WERI-Rb-1 (cell line): ENCODE data around the gene PACRG.
"Not testable (repeated sequence)": the region's sequence is repeated elsewhere in the genome, so short reads cannot be mapped to it uniquely, and the experiment has no call there.

Experiments
- DNase-seq: peaks from one replicate; pipeline ENCODE4 v3.0.0-alpha.2; 2020
- H3K27ac ChIP-seq: fragments of 250-450 bp; sonication (Bioruptor Pico); 2 replicates; pipeline ENCODE4 v1.5.1; 2020; ENCODE audit warnings: mild to moderate bottlenecking, moderate library complexity
- H3K27me3 ChIP-seq: fragments of 250-450 bp; sonication (Bioruptor Pico); 2 replicates; pipeline ENCODE4 v1.5.1; 2021; ENCODE audit warnings: mild to moderate bottlenecking, low read depth, moderate library complexity; ENCODE audit not compliant: insufficient read depth, severe bottlenecking
- H3K36me3 ChIP-seq: fragments of 250-450 bp; sonication (Bioruptor Pico); 2 replicates; pipeline ENCODE4 v1.5.1; 2020; ENCODE audit warnings: mild to moderate bottlenecking, moderate library complexity
- H3K4me3 ChIP-seq: 2 replicates; pipeline ENCODE4 v1.5.1; 2011; ENCODE audit warnings: low read depth, mild to moderate bottlenecking, control low read depth, low read length
- H3K9me3 ChIP-seq: fragments of 250-450 bp; sonication (Bioruptor Pico); 2 replicates; pipeline ENCODE4 v1.5.1; 2021; ENCODE audit warnings: mild to moderate bottlenecking, moderate library complexity; ENCODE audit not compliant: severe bottlenecking
- TF ChIP-seq, protein P1 (sequence below): IDR thresholded peaks from 2 replicates; pipeline ENCODE4 v1.5.1; 2011; ENCODE audit warnings: low read depth, mild to moderate bottlenecking, control low read depth, inconsistent platforms, low read length

Gene PACRG

GRCh38 chr6:162973151-162973872, 245.5 kb downstream of the PACRG start:
- Histone ChIP-seq H3K36me3 (no peaks in the 10 kb centered on the region), H3K9me3 (no peaks in the 10 kb centered on the region), H3K4me3 (no peak overlapping the region), H3K27me3 (no peaks in the 10 kb centered on the region), H3K27ac (no peak overlapping the region)
- DNase-seq = no peak
- TF ChIP-seq, protein P1, sequence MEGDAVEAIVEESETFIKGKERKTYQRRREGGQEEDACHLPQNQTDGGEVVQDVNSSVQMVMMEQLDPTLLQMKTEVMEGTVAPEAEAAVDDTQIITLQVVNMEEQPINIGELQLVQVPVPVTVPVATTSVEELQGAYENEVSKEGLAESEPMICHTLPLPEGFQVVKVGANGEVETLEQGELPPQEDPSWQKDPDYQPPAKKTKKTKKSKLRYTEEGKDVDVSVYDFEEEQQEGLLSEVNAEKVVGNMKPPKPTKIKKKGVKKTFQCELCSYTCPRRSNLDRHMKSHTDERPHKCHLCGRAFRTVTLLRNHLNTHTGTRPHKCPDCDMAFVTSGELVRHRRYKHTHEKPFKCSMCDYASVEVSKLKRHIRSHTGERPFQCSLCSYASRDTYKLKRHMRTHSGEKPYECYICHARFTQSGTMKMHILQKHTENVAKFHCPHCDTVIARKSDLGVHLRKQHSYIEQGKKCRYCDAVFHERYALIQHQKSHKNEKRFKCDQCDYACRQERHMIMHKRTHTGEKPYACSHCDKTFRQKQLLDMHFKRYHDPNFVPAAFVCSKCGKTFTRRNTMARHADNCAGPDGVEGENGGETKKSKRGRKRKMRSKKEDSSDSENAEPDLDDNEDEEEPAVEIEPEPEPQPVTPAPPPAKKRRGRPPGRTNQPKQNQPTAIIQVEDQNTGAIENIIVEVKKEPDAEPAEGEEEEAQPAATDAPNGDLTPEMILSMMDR = no peak

- Histone ChIP-seq H3K9me3 (no peaks in the 10 kb centered on the region), H3K27me3 (no peaks in the 10 kb centered on the region), H3K4me3 (no peak overlapping the region), H3K36me3 (no peaks in the 10 kb centered on the region), H3K27ac (no peak overlapping the region)
- no peak for DNase-seq
- TF ChIP-seq, protein P1 = no peak
Measured at GRCh38 chr6:162973980-162974379, 246.2 kb downstream of the PACRG start.

DNA sequence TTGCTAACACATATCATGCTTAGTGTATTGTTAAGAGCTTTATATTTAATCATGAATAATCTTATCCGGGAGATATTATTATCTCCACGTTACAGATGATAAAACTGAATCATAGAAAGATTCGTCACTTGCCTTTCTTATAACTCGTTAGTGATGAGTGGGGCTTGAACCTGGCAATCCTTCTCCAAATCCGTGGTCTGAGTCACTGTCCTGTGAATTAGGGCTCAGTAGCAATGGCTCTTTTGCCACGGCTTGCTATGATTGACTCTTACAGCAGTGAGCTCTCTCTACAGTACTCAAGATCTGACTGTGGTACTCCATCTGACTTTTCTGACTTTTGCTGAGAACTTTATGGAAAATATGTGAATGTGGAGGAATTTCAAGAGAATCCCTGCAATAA, 246.9 kb downstream of the PACRG start:
- DNase-seq = no peak
- H3K36me3 ChIP-seq = no peaks in the 10 kb centered on the region
- TF ChIP-seq, protein P1 = no peak
- no peak overlapping the region for H3K27ac ChIP-seq
- H3K27me3 ChIP-seq = no peaks in the 10 kb centered on the region
- no peaks in the 10 kb centered on the region for H3K9me3 ChIP-seq
- H3K4me3 ChIP-seq = no peak overlapping the region

DNA sequence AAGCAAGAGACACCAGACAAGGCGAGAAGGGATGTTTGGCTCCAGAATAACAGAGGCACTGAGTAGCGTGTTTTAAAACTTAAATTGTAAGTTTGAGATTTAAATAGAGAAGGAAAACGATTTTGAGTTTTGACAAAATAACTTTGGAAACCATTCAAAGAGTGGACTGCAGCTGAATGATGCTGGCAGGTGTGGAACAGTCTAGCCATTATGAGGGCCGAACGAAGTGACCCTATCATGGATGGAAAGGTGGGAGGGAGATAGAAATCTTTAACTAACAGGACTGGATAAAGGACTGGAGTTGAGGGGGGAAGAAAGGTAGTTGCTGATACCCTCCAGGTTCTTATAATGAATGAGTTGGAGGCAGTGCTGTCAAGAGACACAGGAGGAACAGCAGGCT, 248.4 kb downstream of the PACRG start:
- no peak for DNase-seq
- TF ChIP-seq, protein P1 = no peak
- H3K4me3 ChIP-seq = no peak overlapping the region

DNA sequence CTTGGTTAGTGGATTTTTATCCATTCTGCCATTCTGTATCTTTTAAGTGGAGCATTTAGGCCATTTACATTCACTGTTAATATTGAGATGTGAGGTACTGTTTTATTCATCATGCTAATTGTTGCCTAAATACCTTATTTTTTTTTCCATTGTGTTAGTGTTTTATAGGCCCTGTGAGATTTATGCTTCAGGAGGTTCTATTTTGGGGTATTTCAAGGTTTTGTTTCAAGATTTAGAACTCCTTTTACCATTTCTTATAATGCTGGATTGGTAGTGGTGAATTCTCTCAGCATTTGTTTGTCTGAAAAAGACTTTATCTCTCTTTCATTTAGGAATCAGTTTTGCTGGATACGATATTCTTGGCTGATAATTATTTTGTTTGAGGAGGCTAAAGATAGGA, 255.5 kb downstream of the PACRG start:
- H3K9me3 ChIP-seq, H3K4me3 ChIP-seq, H3K27me3 ChIP-seq, H3K27ac ChIP-seq, H3K36me3 ChIP-seq, DNase-seq: not testable (repeated sequence)

More for the DNA sequence above, 248.4 kb downstream of the PACRG start:
- no peaks in the 10 kb centered on the region for H3K9me3 ChIP-seq
- H3K36me3 ChIP-seq = no peaks in the 10 kb centered on the region
- no peak overlapping the region for H3K27ac ChIP-seq
- H3K27me3 ChIP-seq = no peaks in the 10 kb centered on the region

GRCh38 chr6:162998777-162999176, 271.0 kb downstream of the PACRG start:
- Histone ChIP-seq H3K9me3 (no peaks in the 10 kb centered on the region), H3K27me3 (no peaks in the 10 kb centered on the region), H3K36me3 (no peaks in the 10 kb centered on the region), H3K4me3 (no peak overlapping the region), H3K27ac (no peak overlapping the region)
- DNase-seq = no peak
- TF ChIP-seq, protein P1 = no peak
